H9 (cell line): ENCODE measurements around the gene MTSS2. TPM values are rescaled to one million over a fixed set of nuclear protein-coding genes. Genes with fewer than 3 reads are reported as not detected.

ENCODE experiments used
- DNase-seq: peaks from one replicate; pipeline ENCODE4 v3.0.0-alpha.2; 2017
- H2AFZ ChIP-seq: one replicate; pipeline ENCODE4 v1.6.1; 2013; ENCODE audit warnings: mild to moderate bottlenecking, low read length, control low read depth, moderate library complexity
- H2AK5ac ChIP-seq: 2 replicates; pipeline ENCODE4 v1.6.1; 2013; ENCODE audit warnings: low read length, control low read depth, mixed read lengths; ENCODE audit not compliant: insufficient read length
- H2BK120ac ChIP-seq: one replicate; pipeline ENCODE4 v1.6.1; 2013; ENCODE audit warnings: low read depth, mild to moderate bottlenecking, low read length, control low read depth, inconsistent platforms; ENCODE audit not compliant: poor library complexity, severe bottlenecking
- H2BK12ac ChIP-seq: 2 replicates; pipeline ENCODE4 v1.6.1; 2013; ENCODE audit warnings: low read length, control low read depth, mixed read lengths, low read depth; ENCODE audit not compliant: insufficient read length
- H2BK15ac ChIP-seq: 2 replicates; pipeline ENCODE4 v1.6.1; 2013; ENCODE audit warnings: low read depth, low read length, control low read depth
- H2BK20ac ChIP-seq: one replicate; pipeline ENCODE4 v1.6.1; 2013; ENCODE audit warnings: low read depth, mild to moderate bottlenecking, low read length, control low read depth, inconsistent platforms; ENCODE audit not compliant: poor library complexity, severe bottlenecking
- H2BK5ac ChIP-seq: 2 replicates; pipeline ENCODE4 v1.6.1; 2013; ENCODE audit warnings: low read length, control low read depth, mixed read lengths; ENCODE audit not compliant: insufficient read length
- H3K14ac ChIP-seq: 2 replicates; pipeline ENCODE4 v1.6.1; 2013; ENCODE audit warnings: low read length, control low read depth; ENCODE audit not compliant: insufficient read depth
- H3K18ac ChIP-seq: 2 replicates; pipeline ENCODE4 v1.6.1; 2013; ENCODE audit warnings: low read depth, mild to moderate bottlenecking, mixed read lengths, low read length, control low read depth; ENCODE audit not compliant: insufficient read length
- H3K23ac ChIP-seq: 2 replicates; pipeline ENCODE4 v1.6.1; 2013; ENCODE audit warnings: low read length, control low read depth, mixed read lengths, low read depth; ENCODE audit not compliant: insufficient read length
- H3K23me2 ChIP-seq: 2 replicates; pipeline ENCODE4 v1.6.1; 2013; ENCODE audit warnings: low read depth, mild to moderate bottlenecking, mixed read lengths, low read length, control low read depth; ENCODE audit not compliant: insufficient read length, poor library complexity, severe bottlenecking
- H3K27ac ChIP-seq: 2 replicates; pipeline ENCODE4 v1.5.1; 2013; ENCODE audit warnings: low read length, control low read depth, mixed read lengths, low read depth; ENCODE audit not compliant: insufficient read length
- H3K27me3 ChIP-seq: 2 replicates; pipeline ENCODE4 v1.6.1; 2013; ENCODE audit warnings: low read length, control low read depth, inconsistent platforms; ENCODE audit not compliant: insufficient read depth
- H3K4ac ChIP-seq: 2 replicates; pipeline ENCODE4 v1.6.1; 2013; ENCODE audit warnings: low read depth, mild to moderate bottlenecking, control low read depth, inconsistent platforms, low read length, moderate library complexity
- H3K4me1 ChIP-seq: 2 replicates; pipeline ENCODE4 v1.6.1; 2013; ENCODE audit warnings: low read length, control low read depth, inconsistent platforms; ENCODE audit not compliant: insufficient read depth
- H3K4me2 ChIP-seq: 2 replicates; pipeline ENCODE4 v1.6.1; 2013; ENCODE audit warnings: low read length, control low read depth, mixed read lengths; ENCODE audit not compliant: insufficient read length, insufficient read depth
- H3K56ac ChIP-seq: 2 replicates; pipeline ENCODE4 v1.6.1; 2013; ENCODE audit warnings: low read depth, mild to moderate bottlenecking, mixed read lengths, low read length, control low read depth; ENCODE audit not compliant: insufficient read length
- H3K79me1 ChIP-seq: 2 replicates; pipeline ENCODE4 v1.6.1; 2013; ENCODE audit warnings: low read depth, mild to moderate bottlenecking, moderate library complexity, low read length, control low read depth, inconsistent platforms; ENCODE audit not compliant: insufficient read depth, poor library complexity, severe bottlenecking
- H3K79me2 ChIP-seq: 2 replicates; pipeline ENCODE4 v1.6.1; 2013; ENCODE audit warnings: low read length, control low read depth, inconsistent platforms; ENCODE audit not compliant: insufficient read depth
- H3K9ac ChIP-seq: 2 replicates; pipeline ENCODE4 v1.6.1; 2013; ENCODE audit warnings: low read length, control low read depth, mixed read lengths; ENCODE audit not compliant: insufficient read length; ENCODE audit errors: extremely low read depth
- H3K9me3 ChIP-seq: one replicate; pipeline ENCODE4 v1.6.1; 2013; ENCODE audit warnings: low read depth, low read length, inconsistent platforms; ENCODE audit not compliant: control insufficient read depth
- H3T11ph ChIP-seq: one replicate; pipeline ENCODE4 v1.6.1; 2013; ENCODE audit warnings: mild to moderate bottlenecking, low read length, control low read depth, inconsistent platforms
- H4K20me1 ChIP-seq: one replicate; pipeline ENCODE4 v1.6.1; 2013; ENCODE audit not compliant: control insufficient read depth, insufficient read length, insufficient read depth
- H4K5ac ChIP-seq: 2 replicates; pipeline ENCODE4 v1.6.1; 2013; ENCODE audit warnings: low read depth, mild to moderate bottlenecking, mixed read lengths, low read length, control low read depth; ENCODE audit not compliant: insufficient read length
- H4K8ac ChIP-seq: replicated peaks from 2 replicates; pipeline ENCODE4 v1.6.1; 2013; ENCODE audit warnings: low read length, control low read depth, mixed read lengths, low read depth; ENCODE audit not compliant: insufficient read length
- H4K91ac ChIP-seq: 2 replicates; pipeline ENCODE4 v1.6.1; 2013; ENCODE audit warnings: low read depth, mild to moderate bottlenecking, moderate library complexity, mixed read lengths, low read length, control low read depth; ENCODE audit not compliant: insufficient read length
- H3K27ac Mint-ChIP-seq, 3 experiments: 2 replicates in 2 of 3; 3 replicates in 1 of 3; pipeline ENCODE4 v1.8.0; 2020 to 2021; ENCODE audit warnings: mixed read lengths in 3 of 3, mild to moderate bottlenecking in 1 of 3, moderate library complexity in 1 of 3
- H3K27me3 Mint-ChIP-seq: 2 replicates; pipeline ENCODE4 v1.8.0; 2021; ENCODE audit warnings: low read depth, mild to moderate bottlenecking, moderate library complexity, mixed read lengths
- H3K36me3 Mint-ChIP-seq, 3 experiments: 2 replicates in 2 of 3; 3 replicates in 1 of 3; pipeline ENCODE4 v1.8.0; 2020 to 2021; ENCODE audit warnings: low read depth in 3 of 3, mixed read lengths in 3 of 3; ENCODE audit not compliant: insufficient read depth in 1 of 3
- H3K4me1 Mint-ChIP-seq, 2 experiments: 2 replicates each; pipeline ENCODE4 v1.8.0; 2020; ENCODE audit warnings: mixed read lengths in 2 of 2
- H3K4me3 Mint-ChIP-seq, 2 experiments: 2 replicates in 1 of 2; 3 replicates in 1 of 2; pipeline ENCODE4 v1.8.0; 2020 to 2021; ENCODE audit warnings: mild to moderate bottlenecking in 2 of 2, mixed read lengths in 2 of 2, moderate library complexity in 1 of 2
- H3K9me3 Mint-ChIP-seq, 2 experiments: 2 replicates in 1 of 2; 3 replicates in 1 of 2; pipeline ENCODE4 v1.8.0; 2020; ENCODE audit warnings: mild to moderate bottlenecking in 2 of 2, mixed read lengths in 2 of 2, moderate library complexity in 1 of 2
- WGBS: extraction: QIAGEN DNeasy Blood & Tissue Kit; methylation state at CpG from one replicate; pipeline ENCODE4 v1.1.7; 2013; ENCODE audit warnings: missing lambda C conversion rate, low lambda C conversion rate, mixed read lengths; ENCODE audit not compliant: insufficient read length; ENCODE audit errors: extremely low coverage; 5-methylcytosine and 5-hydroxymethylcytosine counted together
- total RNA-seq: library from RNA; stranded (reverse); gene quantifications from 2 replicates; pipeline ENCODE4 v1.2.1, GENCODE V29; 2021
- TF ChIP-seq, protein P1 (sequence below): fragments of 200-600 bp; sonication (generic); conservative IDR thresholded peaks from 3 replicates; pipeline ENCODE4 v1.8.0; 2021; ENCODE audit warnings: antibody characterized with exemption, mild to moderate bottlenecking

MTSS2 gene
- total RNA-seq, 1 experiment from 2014 or later, result 41.0 TPM

DNA sequence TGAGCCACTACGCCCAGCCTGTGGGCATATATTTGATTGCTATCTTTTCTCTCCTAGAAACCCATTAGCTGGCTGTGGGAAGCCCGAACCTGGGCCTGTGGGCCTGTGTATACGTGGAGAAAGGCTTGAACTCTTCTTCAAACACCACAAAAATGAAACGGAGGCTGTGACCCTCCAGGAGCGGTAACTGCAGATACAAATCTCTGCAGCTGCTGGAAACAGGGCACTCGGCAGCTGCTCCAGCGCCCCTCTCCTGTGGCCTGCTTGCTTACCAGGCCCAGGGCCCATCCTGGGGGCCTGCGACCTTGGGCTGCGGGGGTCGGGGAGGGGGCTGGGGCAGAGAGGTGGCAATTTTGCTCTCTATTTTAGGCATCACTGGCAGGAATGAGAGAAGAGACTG, 28.0 kb upstream of the MTSS2 start:
- peaks cover 0 to 6% (median 0%) of the 10 kb centered on the region in 3 experiments; a peak in 2 of 7 replicates for H3K36me3 Mint-ChIP-seq
- Histone ChIP-seq H3K4ac (no peak overlapping the region), H3K14ac (no peak overlapping the region), H4K91ac (no peak overlapping the region), H3K4me1 (peaks cover 9% of the 10 kb centered on the region; the same call in 1 of the 2 replicates), H3K27ac (no peak overlapping the region), H4K8ac (no peak overlapping the region), H2BK120ac (no peak overlapping the region), H2BK20ac (no peak overlapping the region), H3K56ac (no peak overlapping the region), H3K79me1 (no peaks in the 10 kb centered on the region), H3T11ph (no peak overlapping the region), H2BK5ac (no peak overlapping the region), H2AFZ (no peak overlapping the region), H3K9me3 (no peaks in the 10 kb centered on the region), H3K27me3 (no peaks in the 10 kb centered on the region), H3K23ac (no peak overlapping the region), H3K4me2 (no peak overlapping the region), H3K18ac (no peak overlapping the region), H3K9ac (no peak overlapping the region), H2BK12ac (no peak overlapping the region), H3K23me2 (no peaks in the 10 kb centered on the region), H4K20me1 (no peaks in the 10 kb centered on the region), H3K79me2 (no peaks in the 10 kb centered on the region), H2BK15ac (no peak overlapping the region), H2AK5ac (no peak overlapping the region), H4K5ac (no peak overlapping the region)
- H3K27ac Mint-ChIP-seq, result peak overlapping the region in 1 of 3 experiments; percentile 84; a peak in 2 of 7 replicates
- no peaks in the 10 kb centered on the region for H3K9me3 Mint-ChIP-seq
- H3K27me3 Mint-ChIP-seq, result no peaks in the 10 kb centered on the region
- no peak overlapping the region for H3K4me3 Mint-ChIP-seq
- WGBS, result no CpG with 5 or more reads among the region's 10 CpGs
- H3K4me1 Mint-ChIP-seq, result peaks cover 52 to 59% of the 10 kb centered on the region in 2 experiments
- DNase-seq, result no peak
- TF ChIP-seq, protein P1, sequence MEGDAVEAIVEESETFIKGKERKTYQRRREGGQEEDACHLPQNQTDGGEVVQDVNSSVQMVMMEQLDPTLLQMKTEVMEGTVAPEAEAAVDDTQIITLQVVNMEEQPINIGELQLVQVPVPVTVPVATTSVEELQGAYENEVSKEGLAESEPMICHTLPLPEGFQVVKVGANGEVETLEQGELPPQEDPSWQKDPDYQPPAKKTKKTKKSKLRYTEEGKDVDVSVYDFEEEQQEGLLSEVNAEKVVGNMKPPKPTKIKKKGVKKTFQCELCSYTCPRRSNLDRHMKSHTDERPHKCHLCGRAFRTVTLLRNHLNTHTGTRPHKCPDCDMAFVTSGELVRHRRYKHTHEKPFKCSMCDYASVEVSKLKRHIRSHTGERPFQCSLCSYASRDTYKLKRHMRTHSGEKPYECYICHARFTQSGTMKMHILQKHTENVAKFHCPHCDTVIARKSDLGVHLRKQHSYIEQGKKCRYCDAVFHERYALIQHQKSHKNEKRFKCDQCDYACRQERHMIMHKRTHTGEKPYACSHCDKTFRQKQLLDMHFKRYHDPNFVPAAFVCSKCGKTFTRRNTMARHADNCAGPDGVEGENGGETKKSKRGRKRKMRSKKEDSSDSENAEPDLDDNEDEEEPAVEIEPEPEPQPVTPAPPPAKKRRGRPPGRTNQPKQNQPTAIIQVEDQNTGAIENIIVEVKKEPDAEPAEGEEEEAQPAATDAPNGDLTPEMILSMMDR, result no peak
